CD14-positive monocyte (primary cell): Measurements from ENCODE around the gene SUV39H1. TPM values are rescaled to one million over a fixed set of nuclear protein-coding genes. Genes with fewer than 3 reads are reported as not detected.

ENCODE experiments used
- DNase-seq, 3 donors: peaks; one replicate each; pipeline ENCODE4 v3.0.0-alpha.2; 2011 to 2022
- H2AFZ ChIP-seq: 2 replicates; pipeline ENCODE4 v1.6.0; 2012; ENCODE audit warnings: mild to moderate bottlenecking, low read depth, low read length, inconsistent platforms; ENCODE audit not compliant: insufficient read depth, poor library complexity, severe bottlenecking
- H3K27ac ChIP-seq, 2 donors: 1 replicate in 1 of 2; 2 replicates in 1 of 2; pipeline ENCODE4 v1.5.1; 2012 to 2013; ENCODE audit warnings: low read length in 2 of 2, control low read depth in 1 of 2, inconsistent platforms in 1 of 2, low read depth in 1 of 2, mild to moderate bottlenecking in 1 of 2
- H3K27me3 ChIP-seq, 2 donors: one replicate each; pipeline versions ENCODE4 v1.6.0 to v1.6.1; 2011 to 2013; ENCODE audit warnings: low read length in 2 of 2; ENCODE audit not compliant: control insufficient read depth in 2 of 2, insufficient read depth in 2 of 2
- H3K36me3 ChIP-seq, 2 donors: replicated peaks in 1 of 2; 1 replicate in 1 of 2; 2 replicates in 1 of 2; pipeline versions ENCODE4 v1.5.1 to v1.6.1; 2012 to 2013; ENCODE audit warnings: low read length in 2 of 2, control low read depth in 1 of 2, inconsistent platforms in 1 of 2, mild to moderate bottlenecking in 1 of 2; ENCODE audit not compliant: insufficient read depth in 2 of 2, control insufficient read depth in 1 of 2
- H3K4me1 ChIP-seq, 2 donors: 1 replicate in 1 of 2; 2 replicates in 1 of 2; pipeline versions ENCODE4 v1.5.1 to v1.6.1; 2012 to 2013; ENCODE audit warnings: low read length in 2 of 2, control low read depth in 1 of 2, inconsistent platforms in 1 of 2, mild to moderate bottlenecking in 1 of 2, moderate library complexity in 1 of 2; ENCODE audit not compliant: insufficient read depth in 2 of 2, control insufficient read depth in 1 of 2
- H3K4me2 ChIP-seq: replicated peaks from 2 replicates; pipeline ENCODE3; 2012; ENCODE audit warnings: low read length, moderate library complexity, mild to moderate bottlenecking; ENCODE audit not compliant: poor library complexity, severe bottlenecking; ENCODE audit errors: extremely low read depth
- H3K4me3 ChIP-seq, 3 experiments: fragments of 200-600 bp in 1 of 3; sonication (generic) in 1 of 3; replicated peaks in 1 of 3; 1 replicate in 2 of 3; 2 replicates in 1 of 3; pipeline ENCODE4 v1.5.1; 2011 to 2013; ENCODE audit warnings: low read length in 3 of 3, mild to moderate bottlenecking in 3 of 3, control low read depth in 2 of 3, low read depth in 2 of 3, inconsistent platforms in 1 of 3, moderate library complexity in 1 of 3
- H3K79me2 ChIP-seq: 2 replicates; pipeline ENCODE4 v1.6.0; 2012; ENCODE audit warnings: mild to moderate bottlenecking, control low read depth, inconsistent platforms, low read length, moderate library complexity; ENCODE audit not compliant: insufficient read depth
- H3K9ac ChIP-seq: 2 replicates; pipeline ENCODE4 v1.6.0; 2017; ENCODE audit warnings: low read length, mild to moderate bottlenecking; ENCODE audit not compliant: insufficient read depth, poor library complexity, severe bottlenecking
- H3K9me3 ChIP-seq, 2 donors: replicated peaks in 1 of 2; 1 replicate in 1 of 2; 2 replicates in 1 of 2; pipeline versions ENCODE4 v1.5.1 to v1.6.1; 2012 to 2013; ENCODE audit warnings: low read length in 2 of 2, control low read depth in 1 of 2; ENCODE audit not compliant: control insufficient read depth in 1 of 2, insufficient read depth in 1 of 2
- H4K20me1 ChIP-seq: 2 replicates; pipeline ENCODE4 v1.6.0; 2012; ENCODE audit warnings: mild to moderate bottlenecking, low read length, control low read depth, moderate library complexity; ENCODE audit not compliant: insufficient read depth
- H3K27ac Mint-ChIP-seq, 7 donors: one replicate each; pipeline ENCODE4 v1.8.0; 2020; ENCODE audit warnings: mild to moderate bottlenecking in 7 of 7, mixed read lengths in 7 of 7, moderate library complexity in 6 of 7, inconsistent platforms in 2 of 7
- H3K27me3 Mint-ChIP-seq, 3 donors: one replicate each; pipeline ENCODE4 v1.8.0; 2021 to 2022; ENCODE audit warnings: low read depth in 3 of 3, mild to moderate bottlenecking in 3 of 3, mixed read lengths in 3 of 3, moderate library complexity in 3 of 3, inconsistent platforms in 1 of 3
- H3K36me3 Mint-ChIP-seq, 2 donors: one replicate each; pipeline ENCODE4 v1.8.0; 2020; ENCODE audit warnings: mixed read lengths in 2 of 2, inconsistent platforms in 1 of 2, mild to moderate bottlenecking in 1 of 2
- H3K4me1 Mint-ChIP-seq: one replicate; pipeline ENCODE4 v1.8.0; 2020; ENCODE audit warnings: mild to moderate bottlenecking, mixed read lengths
- H3K4me3 Mint-ChIP-seq, 2 donors: one replicate each; pipeline ENCODE4 v1.8.0; 2020; ENCODE audit warnings: mild to moderate bottlenecking in 2 of 2, mixed read lengths in 2 of 2, moderate library complexity in 1 of 2
- H3K9me3 Mint-ChIP-seq, 7 donors: one replicate each; pipeline ENCODE4 v1.8.0; 2020 to 2022; ENCODE audit warnings: mixed read lengths in 7 of 7, mild to moderate bottlenecking in 6 of 7, moderate library complexity in 6 of 7, inconsistent platforms in 2 of 7
- CTCF ChIP-seq: fragments of 200-600 bp; IDR thresholded peaks from one replicate; pipeline ENCODE4 v1.8.0; 2022; ENCODE audit warnings: antibody characterized with exemption, mild to moderate bottlenecking
- WGBS: methylation state at CpG from one replicate; pipeline ENCODE4 v1.1.5; 2013; ENCODE audit warnings: missing lambda C conversion rate; ENCODE audit not compliant: insufficient coverage; 5-methylcytosine and 5-hydroxymethylcytosine counted together
- intact Hi-C, 2 donors: fragments of 100-400 bp; cut with micrococcal nuclease; formaldehyde crosslinking; loops; one replicate each; pipeline versions ENCODE4 v1.15.0 to v1.15.1; 2023
- polyA plus RNA-seq, 3 donors: library from polyadenylated mRNA; depleted of rRNA in 1 of 3; unstranded in 2 of 3; stranded (reverse) in 1 of 3; fragments of 300-500 nt in 2 of 3; fragments of >200 nt in 1 of 3; fragmentation: Illumina TruSeq in 2 of 3; gene quantifications; 1 replicate in 2 of 3; 2 replicates in 1 of 3; pipeline ENCODE4 v1.2.3, GENCODE V29; 2012 to 2021

SUV39H1 gene
- polyA plus RNA-seq, 3 donors = 2.8 to 3.4 (median 2.9) TPM

- H3K4me2 ChIP-seq = no peak overlapping the region
- no peaks in the 10 kb centered on the region for H3K27me3 ChIP-seq
- Mint-ChIP-seq H3K4me3 (no peak overlapping the region), H3K27me3 (peaks cover 0 to 9% (median 0%) of the 10 kb centered on the region in 3 donors), H3K36me3 (peaks cover 8 to 10% of the 10 kb centered on the region in 2 donors), H3K27ac (no peak overlapping the region), H3K9me3 (peaks cover 0 to 2% (median 0%) of the 10 kb centered on the region in 7 donors), H3K4me1 (peaks cover 2% of the 10 kb centered on the region)
- H3K4me3 ChIP-seq = no peak overlapping the region
- H3K36me3 ChIP-seq = peaks cover 7 to 13% of the 10 kb centered on the region in 2 donors
- no peaks in the 10 kb centered on the region for H3K4me1 ChIP-seq
- no CpG with 5 or more reads among the region's 7 CpGs for WGBS
- no peaks in the 10 kb centered on the region for H3K9me3 ChIP-seq
- TF ChIP-seq CTCF = no peak
- no peak overlapping the region for H2AFZ ChIP-seq
- no peaks in the 10 kb centered on the region for H3K79me2 ChIP-seq
- no peaks in the 10 kb centered on the region for H4K20me1 ChIP-seq
- intact Hi-C loops = no loop called here
- H3K9ac ChIP-seq = no peak overlapping the region
- no peak for DNase-seq
- H3K27ac ChIP-seq = no peak overlapping the region
Observed at GRCh38 chrX:48711929-48712505, 15.5 kb downstream of the SUV39H1 start.

DNA sequence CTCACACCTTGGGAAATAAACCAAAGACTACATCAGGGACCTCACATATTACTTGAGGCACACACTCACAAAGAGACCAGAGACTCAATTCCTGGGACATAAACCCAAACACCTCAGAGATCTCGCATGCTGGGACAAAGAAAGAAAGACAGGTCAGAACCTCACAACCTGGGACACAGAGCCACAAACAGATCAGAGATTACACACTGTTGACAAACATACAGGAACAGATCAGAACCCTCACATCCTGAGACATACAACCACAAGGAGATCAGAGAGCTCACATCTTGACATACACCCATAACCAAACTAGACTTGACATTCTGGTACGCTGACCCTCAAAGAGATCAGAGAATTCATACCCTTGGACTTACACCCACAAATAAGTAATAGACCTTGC is 17.3 kb downstream of the SUV39H1 start:
- Histone ChIP-seq H3K27ac (no peak overlapping the region), H3K36me3 (no peaks in the 10 kb centered on the region), H3K4me1 (no peaks in the 10 kb centered on the region), H3K79me2 (no peaks in the 10 kb centered on the region), H3K9ac (no peak overlapping the region), H4K20me1 (no peaks in the 10 kb centered on the region), H3K4me2 (no peak overlapping the region), H3K27me3 (no peaks in the 10 kb centered on the region), H3K9me3 (no peaks in the 10 kb centered on the region), H3K4me3 (no peak overlapping the region), H2AFZ (no peak overlapping the region)
- intact Hi-C loops = no loop called here
- peaks cover 0 to 2% (median 0%) of the 10 kb centered on the region in 7 donors for H3K9me3 Mint-ChIP-seq
- H3K27ac Mint-ChIP-seq = no peak overlapping the region
- H3K4me1 Mint-ChIP-seq = peaks cover 2% of the 10 kb centered on the region
- TF ChIP-seq CTCF = no peak
- no peak for DNase-seq
- H3K4me3 Mint-ChIP-seq = no peak overlapping the region
- H3K27me3 Mint-ChIP-seq = peaks cover 0 to 10% (median 2%) of the 10 kb centered on the region in 3 donors
- WGBS = 100% methylated on average over 1 of the region's 2 CpGs
- peaks cover 0 to under 1% of the 10 kb centered on the region in 2 donors for H3K36me3 Mint-ChIP-seq
